Trophoblast cell (in vitro differentiated cells and primary cell): Measurements from ENCODE around the gene MAGEB18.

Experiments used
- DNase-seq, 2 donors: peaks; one replicate each; pipeline ENCODE4 v3.0.0-alpha.2; 2016
- H2AFZ ChIP-seq: 2 replicates; pipeline ENCODE4 v1.6.1; 2013; ENCODE audit warnings: low read length, moderate library complexity, mild to moderate bottlenecking; ENCODE audit not compliant: insufficient read depth, poor library complexity
- H2AK5ac ChIP-seq: 2 replicates; pipeline ENCODE4 v1.6.1; 2013; ENCODE audit warnings: mild to moderate bottlenecking, low read length
- H2BK120ac ChIP-seq: 2 replicates; pipeline ENCODE4 v1.6.1; 2013; ENCODE audit warnings: low read length, mild to moderate bottlenecking, moderate library complexity; ENCODE audit not compliant: insufficient read depth, poor library complexity
- H2BK12ac ChIP-seq: 2 replicates; pipeline ENCODE4 v1.6.1; 2013; ENCODE audit warnings: mild to moderate bottlenecking, low read length, moderate library complexity
- H2BK5ac ChIP-seq: 2 replicates; pipeline ENCODE4 v1.6.1; 2013; ENCODE audit warnings: low read length, low read depth, moderate library complexity, mild to moderate bottlenecking; ENCODE audit not compliant: poor library complexity
- H3K14ac ChIP-seq: 2 replicates; pipeline ENCODE4 v1.6.1; 2013; ENCODE audit warnings: mild to moderate bottlenecking, low read length
- H3K18ac ChIP-seq: 2 replicates; pipeline ENCODE4 v1.6.1; 2013; ENCODE audit warnings: mild to moderate bottlenecking, low read length
- H3K23ac ChIP-seq: 2 replicates; pipeline ENCODE4 v1.6.1; 2013; ENCODE audit warnings: low read length
- H3K27ac ChIP-seq: 2 replicates; pipeline ENCODE4 v1.5.1; 2013; ENCODE audit warnings: low read depth, mild to moderate bottlenecking, inconsistent platforms, low read length, moderate library complexity
- H3K27me3 ChIP-seq: 2 replicates; pipeline ENCODE4 v1.6.1; 2013; ENCODE audit warnings: inconsistent platforms, mild to moderate bottlenecking, low read length, moderate library complexity; ENCODE audit not compliant: insufficient read depth
- H3K36me3 ChIP-seq, 2 experiments: 1 replicate in 1 of 2; 2 replicates in 1 of 2; pipeline ENCODE4 v1.6.1; 2013; ENCODE audit warnings: low read length in 2 of 2, mild to moderate bottlenecking in 2 of 2, moderate library complexity in 1 of 2; ENCODE audit not compliant: insufficient read depth in 2 of 2, control insufficient read depth in 1 of 2
- H3K4ac ChIP-seq: 2 replicates; pipeline ENCODE4 v1.6.1; 2013; ENCODE audit warnings: low read depth, mild to moderate bottlenecking, low read length, moderate library complexity
- H3K4me1 ChIP-seq, 2 experiments: 1 replicate in 1 of 2; 2 replicates in 1 of 2; pipeline ENCODE4 v1.6.1; 2013; ENCODE audit warnings: low read length in 2 of 2, mild to moderate bottlenecking in 2 of 2, moderate library complexity in 1 of 2; ENCODE audit not compliant: insufficient read depth in 2 of 2, control insufficient read depth in 1 of 2
- H3K4me2 ChIP-seq: 2 replicates; pipeline ENCODE4 v1.6.1; 2013; ENCODE audit warnings: inconsistent platforms, mild to moderate bottlenecking, low read length, moderate library complexity
- H3K4me3 ChIP-seq: 2 replicates; pipeline ENCODE4 v1.5.1; 2013; ENCODE audit warnings: mild to moderate bottlenecking, low read depth, low read length, inconsistent platforms
- H3K79me1 ChIP-seq: one replicate; pipeline ENCODE4 v1.6.1; 2013; ENCODE audit warnings: low read length
- H3K79me2 ChIP-seq: 2 replicates; pipeline ENCODE4 v1.6.1; 2013; ENCODE audit warnings: low read length, mild to moderate bottlenecking; ENCODE audit not compliant: control insufficient read depth, insufficient read depth, poor library complexity
- H3K9ac ChIP-seq: 2 replicates; pipeline ENCODE4 v1.6.1; 2013; ENCODE audit warnings: mild to moderate bottlenecking, low read length
- H3K9me3 ChIP-seq: 2 replicates; pipeline ENCODE4 v1.6.1; 2013; ENCODE audit warnings: low read depth, mild to moderate bottlenecking, control low read depth, inconsistent platforms, low read length; ENCODE audit not compliant: insufficient read depth
- H4K12ac ChIP-seq: 2 replicates; pipeline ENCODE4 v1.6.1; 2013; ENCODE audit warnings: low read depth, mild to moderate bottlenecking, low read length, moderate library complexity
- H4K8ac ChIP-seq: 2 replicates; pipeline ENCODE4 v1.6.1; 2013; ENCODE audit warnings: low read depth, mild to moderate bottlenecking, low read length, moderate library complexity
- H4K91ac ChIP-seq: one replicate; pipeline ENCODE4 v1.6.1; 2013; ENCODE audit warnings: low read depth, mild to moderate bottlenecking, low read length, moderate library complexity
- WGBS: extraction: QIAGEN DNeasy Blood & Tissue Kit; methylation state at CpG from one replicate; pipeline ENCODE4 v1.1.7; 2013; ENCODE audit warnings: missing lambda C conversion rate; ENCODE audit not compliant: insufficient read length, insufficient coverage; ENCODE audit errors: extremely low coverage; 5-methylcytosine and 5-hydroxymethylcytosine counted together

The MAGEB18 gene

DNA sequence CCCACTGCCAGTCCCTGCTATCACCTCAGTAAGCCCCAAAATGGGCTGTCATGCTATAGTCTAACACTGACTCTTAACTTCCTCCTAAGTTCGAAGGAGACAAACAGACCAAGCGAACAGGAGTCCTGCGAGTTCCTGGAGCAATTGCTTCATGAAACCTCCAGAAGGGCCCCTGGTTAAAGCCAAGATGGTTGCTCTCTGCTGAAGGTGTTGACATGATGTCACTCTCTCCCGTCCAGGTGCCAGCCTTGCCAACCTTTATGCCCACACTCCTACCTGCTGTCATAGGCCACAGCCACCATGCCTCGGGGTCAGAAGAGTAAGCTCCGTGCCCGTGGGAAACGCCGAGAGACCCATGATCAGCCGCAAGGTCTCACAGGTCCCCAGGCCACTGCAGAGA is 22.2 kb downstream of the MAGEB18 start, which contains the start of gene MAGEB6B:
Gene MAGEB6B, plus strand, starts transcription at position 301 of the 400 bp plus-strand sequence. Its CDS starts 0 bp downstream, at position 301.
- H4K91ac ChIP-seq: no peak within 1 kb of the TSS
- no peak within 1 kb of the TSS for H3K4me3 ChIP-seq
- H4K8ac ChIP-seq: no peak within 1 kb of the TSS
- DNase-seq: no peak
- H3K4ac ChIP-seq: no peak within 1 kb of the TSS
- no peak within 1 kb of the TSS for H3K4me2 ChIP-seq
- H3K4me1 ChIP-seq: no peaks in the 10 kb centered on the region
- no peaks in the 10 kb centered on the region for H3K79me1 ChIP-seq
- H3K27ac ChIP-seq: no peak within 1 kb of the TSS
- no CpG with 5 or more reads among the region's 10 CpGs for WGBS
- no peak within 1 kb of the TSS for H3K23ac ChIP-seq
- no peak within 1 kb of the TSS for H2AK5ac ChIP-seq
- H2BK5ac ChIP-seq: no peak within 1 kb of the TSS
- no peaks in the 10 kb centered on the region for H3K9me3 ChIP-seq
- no peaks in the 10 kb centered on the region for H3K79me2 ChIP-seq
- no peak within 1 kb of the TSS for H3K18ac ChIP-seq
- H2BK12ac ChIP-seq: no peak within 1 kb of the TSS
- H3K36me3 ChIP-seq: no peaks in the 10 kb centered on the region
- H4K12ac ChIP-seq: no peak within 1 kb of the TSS
- H3K27me3 ChIP-seq: no peaks in the 10 kb centered on the region
- H2AFZ ChIP-seq: no peak within 1 kb of the TSS
- no peak within 1 kb of the TSS for H3K9ac ChIP-seq
- no peak within 1 kb of the TSS for H2BK120ac ChIP-seq
- no peak within 1 kb of the TSS for H3K14ac ChIP-seq
